Liver (tissue), 3 donors: Measurements from ENCODE around the gene CACNA1A.

Source experiments
- ATF3 ChIP-seq: IDR thresholded peaks from 2 replicates; pipeline ENCODE4 v1.6.1; 2016; ENCODE audit warnings: antibody characterized with exemption
- CTCF ChIP-seq: fragments of 150-350 bp; IDR thresholded peaks from 2 replicates; pipeline ENCODE4 v1.5.1; 2017; ENCODE audit warnings: improper control_type of control experiment, low read depth, low read length; ENCODE audit not compliant: missing input control
- EGR1 ChIP-seq, 2 donors: IDR thresholded peaks; 2 replicates each; pipeline ENCODE4 v1.6.1; 2016 to 2018; ENCODE audit warnings: antibody characterized with exemption in 2 of 2, low read depth in 2 of 2
- GABPA ChIP-seq, 2 donors: IDR thresholded peaks in 1 of 2; conservative IDR thresholded peaks in 1 of 2; 2 replicates each; pipeline ENCODE4 v1.6.1; 2016; ENCODE audit warnings: antibody characterized with exemption in 2 of 2, mild to moderate bottlenecking in 1 of 2, moderate library complexity in 1 of 2
- HNF4A ChIP-seq, 2 donors: conservative IDR thresholded peaks; 2 replicates each; pipeline ENCODE4 v1.6.1; 2016; ENCODE audit warnings: antibody characterized with exemption in 2 of 2, mild to moderate bottlenecking in 2 of 2
- JUND ChIP-seq, 2 donors: IDR thresholded peaks; 2 replicates each; pipeline ENCODE4 v1.6.1; 2016; ENCODE audit warnings: antibody characterized with exemption in 2 of 2
- MAX ChIP-seq: IDR thresholded peaks from 2 replicates; pipeline ENCODE4 v1.6.1; 2016; ENCODE audit warnings: antibody characterized with exemption
- NR2F2 ChIP-seq: IDR thresholded peaks from 2 replicates; pipeline ENCODE4 v1.6.1; 2016; ENCODE audit warnings: antibody characterized with exemption
- REST ChIP-seq: IDR thresholded peaks from 2 replicates; pipeline ENCODE4 v1.6.1; 2016; ENCODE audit warnings: antibody characterized with exemption, mild to moderate bottlenecking
- RXRA ChIP-seq, 2 donors: IDR thresholded peaks; 2 replicates each; pipeline ENCODE4 v1.6.1; 2017 to 2018; ENCODE audit warnings: antibody characterized with exemption in 2 of 2, mild to moderate bottlenecking in 1 of 2
- TAF1 ChIP-seq: conservative IDR thresholded peaks from 2 replicates; pipeline ENCODE4 v1.6.1; 2016; ENCODE audit warnings: antibody characterized with exemption, mild to moderate bottlenecking
- YY1 ChIP-seq: IDR thresholded peaks from 2 replicates; pipeline ENCODE4 v1.6.1; 2016; ENCODE audit warnings: antibody characterized with exemption, mild to moderate bottlenecking
- donor health status: healthy.
- donor health status: healthy.

GRCh38 chr19:13350759-13351158 is 155.5 kb downstream of the CACNA1A start:
- TF ChIP-seq RXRA (IDR thresholded peaks at IDR 0.05) (no peak), CTCF (no peak), REST (no peak), YY1 (no peak), GABPA (IDR thresholded peaks at IDR 0.05 in 1 of 2, conservative IDR thresholded peaks at IDR 0.05 in 1 of 2) (no peak), MAX (no peak), JUND (IDR thresholded peaks at IDR 0.05) (no peak), HNF4A (conservative IDR thresholded peaks at IDR 0.05) (no peak), TAF1 (no peak), ATF3 (no peak), NR2F2 (no peak), EGR1 (IDR thresholded peaks at IDR 0.05; ENCODE audit: low read depth in 2 of 2) (no peak)
